Osteocyte (in vitro differentiated cells): ENCODE data around the gene LRP1B. TPM values are rescaled to one million over a fixed set of nuclear protein-coding genes. Genes with fewer than 3 reads are reported as not detected.

Source experiments
- DNase-seq: peaks from one replicate; pipeline ENCODE4 v3.0.0; 2021; ENCODE audit warnings: mixed read lengths; ENCODE audit not compliant: unreplicated experiment; ENCODE audit errors: extremely low spot score
- H3K27ac Mint-ChIP-seq: one replicate; pipeline ENCODE4 v1.8.0; 2021; ENCODE audit warnings: mild to moderate bottlenecking, mixed read lengths; ENCODE audit not compliant: unreplicated experiment
- H3K27me3 Mint-ChIP-seq: one replicate; pipeline ENCODE4 v1.8.0; 2021; ENCODE audit warnings: mixed read lengths; ENCODE audit not compliant: unreplicated experiment
- H3K36me3 Mint-ChIP-seq: one replicate; pipeline ENCODE4 v1.8.0; 2021; ENCODE audit warnings: mixed read lengths; ENCODE audit not compliant: unreplicated experiment
- H3K4me1 Mint-ChIP-seq: one replicate; pipeline ENCODE4 v1.8.0; 2021; ENCODE audit warnings: mixed read lengths; ENCODE audit not compliant: unreplicated experiment
- H3K4me3 Mint-ChIP-seq: one replicate; pipeline ENCODE4 v1.8.0; 2021; ENCODE audit warnings: mild to moderate bottlenecking, moderate library complexity, mixed read lengths; ENCODE audit not compliant: unreplicated experiment
- H3K9me3 Mint-ChIP-seq: one replicate; pipeline ENCODE4 v1.8.0; 2021; ENCODE audit warnings: mixed read lengths; ENCODE audit not compliant: unreplicated experiment
- CTCF ChIP-seq: fragments of 200-600 bp; sonication (generic); IDR thresholded peaks from 2 replicates; pipeline ENCODE4 v1.5.0; 2021; ENCODE audit warnings: antibody characterized with exemption, mild to moderate bottlenecking, moderate library complexity
- total RNA-seq: library from RNA; stranded (reverse); gene quantifications from 2 replicates; pipeline ENCODE4 v1.2.1, GENCODE V29; 2021

The LRP1B gene
- total RNA-seq, 1 donor from 2014 or later: 3.6 TPM

- Mint-ChIP-seq H3K9me3 (no peaks in the 10 kb centered on the region), H3K4me3 (no peak overlapping the region), H3K27ac (no peak overlapping the region), H3K36me3 (no peaks in the 10 kb centered on the region), H3K27me3 (no peaks in the 10 kb centered on the region), H3K4me1 (no peaks in the 10 kb centered on the region)
- TF ChIP-seq CTCF: no peak
- no peak for DNase-seq
These were observed 1771.6 kb downstream of the LRP1B start for GRCh38 chr2:140359056-140359771.

- Mint-ChIP-seq H3K4me1 (peaks cover 9% of the 10 kb centered on the region), H3K36me3 (no peaks in the 10 kb centered on the region), H3K27me3 (no peaks in the 10 kb centered on the region), H3K27ac (no peak overlapping the region), H3K4me3 (no peak overlapping the region), H3K9me3 (no peaks in the 10 kb centered on the region)
- TF ChIP-seq CTCF: no peak
- DNase-seq: no peak
These were observed 1774.1 kb downstream of the LRP1B start for GRCh38 chr2:140356697-140357096.

GRCh38 chr2:140355511-140356090 lies 1775.2 kb downstream of the LRP1B start:
- no peak for TF ChIP-seq CTCF
- Mint-ChIP-seq H3K36me3 (no peaks in the 10 kb centered on the region), H3K4me3 (no peak overlapping the region), H3K27ac (no peak overlapping the region), H3K9me3 (no peaks in the 10 kb centered on the region), H3K4me1 (peaks cover 9% of the 10 kb centered on the region), H3K27me3 (no peaks in the 10 kb centered on the region)
- DNase-seq: no peak

GRCh38 chr2:140354544-140354943 lies 1776.3 kb downstream of the LRP1B start:
- TF ChIP-seq CTCF: no peak
- no peak overlapping the region for H3K27ac Mint-ChIP-seq
- no peak for DNase-seq
- no peak overlapping the region for H3K4me3 Mint-ChIP-seq
- no peaks in the 10 kb centered on the region for H3K9me3 Mint-ChIP-seq
- H3K4me1 Mint-ChIP-seq: peaks cover 9% of the 10 kb centered on the region
- no peaks in the 10 kb centered on the region for H3K36me3 Mint-ChIP-seq
- no peaks in the 10 kb centered on the region for H3K27me3 Mint-ChIP-seq

- Mint-ChIP-seq H3K9me3 (no peaks in the 10 kb centered on the region), H3K27ac (no peak overlapping the region), H3K36me3 (no peaks in the 10 kb centered on the region), H3K4me1 (peaks cover 9% of the 10 kb centered on the region), H3K27me3 (no peaks in the 10 kb centered on the region), H3K4me3 (no peak overlapping the region)
- DNase-seq: no peak
- no peak for TF ChIP-seq CTCF
These were observed 1777.3 kb downstream of the LRP1B start for GRCh38 chr2:140353541-140353940.
